IMR-90 (cell line): Measurements from ENCODE around the gene IGFBP1. TPM values are rescaled to one million over a fixed set of nuclear protein-coding genes. Genes with fewer than 3 reads are reported as not detected.

Experiments used
- ATAC-seq: fragments of 200-7000 bp; cut with Tn5 transposase; 2 replicates; pipeline ENCODE4 v1.9.1; 2020; ENCODE audit warnings: low read depth, mild to moderate bottlenecking, moderate library complexity
- BruUV-seq: library from RNA; stranded (reverse); fragments of 400-500 nt; replicated peaks from 2 replicates; lab custom pipeline; 2021; lab: Mats Ljungman, UMichigan
- CTCF ChIA-PET: fragments of 300-600 bp; formaldehyde crosslinking; extraction: SDS; loops from one replicate; lab custom pipeline; 2021; ENCODE audit warnings: antibody characterized with exemption; lab: Yijun Ruan, JAX
- POLR2A ChIA-PET: fragments of 300-600 bp; sonication (Branson Sonifier 250); formaldehyde crosslinking; loops from one replicate; lab custom pipeline; 2022; ENCODE audit warnings: antibody characterized with exemption; ENCODE audit not compliant: unreplicated experiment; lab: Charles Lee
- DNase-seq: peaks from one replicate; pipeline ENCODE4 v3.0.0; 2013
- H2AFZ ChIP-seq: replicated peaks from 2 replicates; pipeline ENCODE3; 2013; ENCODE audit warnings: low read length, mild to moderate bottlenecking; ENCODE audit not compliant: poor library complexity
- H2AK5ac ChIP-seq: 2 replicates; pipeline ENCODE4 v1.6.1; 2013; ENCODE audit warnings: low read depth, low read length, inconsistent platforms
- H2AK9ac ChIP-seq: replicated peaks from 2 replicates; pipeline ENCODE3; 2013; ENCODE audit warnings: mild to moderate bottlenecking, low read depth, low read length, moderate library complexity; ENCODE audit not compliant: poor library complexity
- H2BK120ac ChIP-seq: 2 replicates; pipeline ENCODE4 v1.6.1; 2013; ENCODE audit warnings: low read depth, low read length, inconsistent platforms
- H2BK15ac ChIP-seq: 3 replicates; pipeline ENCODE4 v1.6.1; 2013; ENCODE audit warnings: low read depth, low read length, inconsistent platforms
- H2BK20ac ChIP-seq: 2 replicates; pipeline ENCODE4 v1.6.1; 2013; ENCODE audit warnings: low read depth, mild to moderate bottlenecking, inconsistent platforms, low read length, moderate library complexity
- H2BK5ac ChIP-seq: 2 replicates; pipeline ENCODE4 v1.6.1; 2013; ENCODE audit warnings: mild to moderate bottlenecking, low read depth, low read length, inconsistent platforms; ENCODE audit not compliant: poor library complexity, severe bottlenecking
- H3K14ac ChIP-seq: replicated peaks from 2 replicates; pipeline ENCODE4 v1.6.1; 2013; ENCODE audit warnings: low read depth, low read length, inconsistent platforms
- H3K18ac ChIP-seq: 2 replicates; pipeline ENCODE4 v1.6.1; 2013; ENCODE audit warnings: low read depth, low read length, control low read depth
- H3K23ac ChIP-seq: 2 replicates; pipeline ENCODE4 v1.6.1; 2013; ENCODE audit warnings: low read depth, low read length, inconsistent platforms
- H3K27ac ChIP-seq: 2 replicates; pipeline ENCODE4 v1.5.1; 2013; ENCODE audit warnings: mild to moderate bottlenecking, control low read depth, low read length; ENCODE audit not compliant: insufficient read depth
- H3K27me3 ChIP-seq: 2 replicates; pipeline ENCODE4 v1.6.1; 2013; ENCODE audit warnings: low read length; ENCODE audit not compliant: control insufficient read depth, insufficient read depth
- H3K36me3 ChIP-seq: 2 replicates; pipeline ENCODE4 v1.6.1; 2013; ENCODE audit warnings: low read length, mixed read lengths; ENCODE audit not compliant: control insufficient read depth, insufficient read depth
- H3K4ac ChIP-seq: 2 replicates; pipeline ENCODE4 v1.6.1; 2013; ENCODE audit warnings: low read depth, low read length, inconsistent platforms
- H3K4me1 ChIP-seq: 2 replicates; pipeline ENCODE4 v1.6.1; 2013; ENCODE audit warnings: low read length, mixed read lengths; ENCODE audit not compliant: control insufficient read depth, insufficient read depth
- H3K4me2 ChIP-seq: 2 replicates; pipeline ENCODE4 v1.6.1; 2013; ENCODE audit warnings: low read depth, mild to moderate bottlenecking, control low read depth, low read length, moderate library complexity
- H3K4me3 ChIP-seq: 2 replicates; pipeline ENCODE4 v1.5.1; 2013; ENCODE audit warnings: low read depth, mild to moderate bottlenecking, control low read depth, low read length, moderate library complexity; ENCODE audit not compliant: insufficient read depth
- H3K56ac ChIP-seq: 2 replicates; pipeline ENCODE4 v1.6.1; 2013; ENCODE audit warnings: low read length, inconsistent platforms; ENCODE audit not compliant: insufficient read depth; ENCODE audit errors: extremely low read depth
- H3K79me1 ChIP-seq, 2 experiments: 2 replicates each; pipeline ENCODE4 v1.6.1; 2013; ENCODE audit warnings: low read length in 2 of 2, inconsistent platforms in 1 of 2, low read depth in 1 of 2
- H3K9ac ChIP-seq: 2 replicates; pipeline ENCODE4 v1.6.1; 2013; ENCODE audit warnings: low read depth, low read length, control low read depth
- H3K9me1 ChIP-seq: 2 replicates; pipeline ENCODE4 v1.6.1; 2013; ENCODE audit warnings: low read length, inconsistent platforms; ENCODE audit not compliant: insufficient read depth
- H3K9me3 ChIP-seq: 2 replicates; pipeline ENCODE4 v1.6.1; 2013; ENCODE audit warnings: low read length; ENCODE audit not compliant: control insufficient read depth, insufficient read depth
- H4K20me1 ChIP-seq: 2 replicates; pipeline ENCODE4 v1.6.1; 2013; ENCODE audit warnings: low read length, inconsistent platforms; ENCODE audit not compliant: insufficient read depth
- H4K5ac ChIP-seq: 2 replicates; pipeline ENCODE4 v1.6.1; 2013; ENCODE audit warnings: mild to moderate bottlenecking, low read depth, low read length, control low read depth
- H4K8ac ChIP-seq, 2 experiments: 2 replicates each; pipeline ENCODE4 v1.6.1; 2013; ENCODE audit warnings: low read depth in 2 of 2, low read length in 2 of 2, control low read depth in 1 of 2, inconsistent platforms in 1 of 2
- H4K91ac ChIP-seq: 2 replicates; pipeline ENCODE4 v1.6.1; 2013; ENCODE audit warnings: low read depth, low read length, inconsistent platforms; ENCODE audit not compliant: insufficient read depth
- BHLHE40 ChIP-seq: fragments of 150-350 bp; IDR thresholded peaks from 2 replicates; pipeline ENCODE4 v1.6.1; 2016; ENCODE audit warnings: mild to moderate bottlenecking, low read depth, low read length
- CEBPB ChIP-seq: IDR thresholded peaks from 2 replicates; pipeline ENCODE4 v1.6.1; 2012; ENCODE audit warnings: low read depth, low read length, improper control_type of control experiment
- CHD1 ChIP-seq: IDR thresholded peaks from 2 replicates; pipeline ENCODE4 v1.6.1; 2012; ENCODE audit warnings: low read depth, low read length, improper control_type of control experiment
- ELK1 ChIP-seq: fragments of 150-350 bp; IDR thresholded peaks from 2 replicates; pipeline ENCODE4 v1.6.1; 2016; ENCODE audit warnings: low read depth, mild to moderate bottlenecking, low read length, moderate library complexity, borderline replicate concordance
- FOS ChIP-seq: fragments of 150-350 bp; IDR thresholded peaks from 2 replicates; pipeline ENCODE4 v1.6.1; 2016; ENCODE audit warnings: low read depth, low read length
- MAFK ChIP-seq: IDR thresholded peaks from 2 replicates; pipeline ENCODE4 v1.6.1; 2012; ENCODE audit warnings: low read depth, low read length, improper control_type of control experiment
- MAZ ChIP-seq: IDR thresholded peaks from 2 replicates; pipeline ENCODE4 v1.6.1; 2012; ENCODE audit warnings: low read depth, mild to moderate bottlenecking, low read length, improper control_type of control experiment, moderate library complexity, borderline replicate concordance
- NFE2L2 ChIP-seq: fragments of 150-350 bp; IDR thresholded peaks from 2 replicates; pipeline ENCODE4 v1.6.1; 2016; ENCODE audit warnings: low read depth, mild to moderate bottlenecking, low read length
- POLR2A ChIP-seq: IDR thresholded peaks from 2 replicates; pipeline ENCODE4 v1.6.1; 2012; ENCODE audit warnings: mild to moderate bottlenecking, low read depth, low read length
- RAD21 ChIP-seq: IDR thresholded peaks from 2 replicates; pipeline ENCODE4 v1.6.1; 2012; ENCODE audit warnings: low read length, improper control_type of control experiment
- RCOR1 ChIP-seq: IDR thresholded peaks from 2 replicates; pipeline ENCODE4 v1.6.1; 2012; ENCODE audit warnings: mild to moderate bottlenecking, low read length, improper control_type of control experiment; ENCODE audit not compliant: insufficient replicate concordance
- SMC3 ChIP-seq: fragments of 150-350 bp; IDR thresholded peaks from 2 replicates; pipeline ENCODE4 v1.6.1; 2016; ENCODE audit warnings: low read depth, mild to moderate bottlenecking, antibody characterized with exemption, low read length, moderate library complexity
- WGBS, 2 experiments: methylation state at CpG; one replicate each; pipeline versions ENCODE4 v1.1.5 to v1.1.7; 2013; ENCODE audit warnings: missing lambda C conversion rate in 2 of 2; ENCODE audit not compliant: insufficient read length in 1 of 2; ENCODE audit errors: extremely low coverage in 2 of 2; 5-methylcytosine and 5-hydroxymethylcytosine counted together
- dilution Hi-C: fragments of 300-500 bp; cut with HindIII; formaldehyde crosslinking; loops from one replicate; pipeline ENCODE4 v1.14.3; 2018; ENCODE audit warnings: low sequenced_read_pairs; ENCODE audit not compliant: unreplicated experiment
- in situ Hi-C: fragments of 300-500 bp; cut with MboI; formaldehyde crosslinking; loops from 3 replicates; pipeline ENCODE4 v1.14.3; 2019; ENCODE audit warnings: low sequenced_read_pairs, inconsistent platforms, mixed read lengths
- intact Hi-C: fragments of 100-400 bp; cut with micrococcal nuclease; formaldehyde crosslinking; loops from 2 replicates; pipeline ENCODE4 v1.10.0; 2022
- polyA plus RNA-seq, 3 experiments: library from polyadenylated mRNA; depleted of rRNA; stranded (reverse); fragments of >200 nt; gene quantifications; 2 replicates each; pipeline ENCODE4 v1.2.3, GENCODE V29; 2012; ENCODE audit warnings: low replicate concordance in 1 of 3
- total RNA-seq: library from RNA; depleted of rRNA; stranded (reverse); fragments of >200 nt; gene quantifications from 2 replicates; pipeline ENCODE4 v1.2.3, GENCODE V29; 2012
- TF ChIP-seq, protein P1 (sequence below): conservative IDR thresholded peaks from 2 replicates; pipeline ENCODE4 v1.5.1; 2012; ENCODE audit warnings: mild to moderate bottlenecking, low read depth, low read length, improper control_type of control experiment
- TF ChIP-seq, protein P2 (sequence below): fragments of 150-350 bp; IDR thresholded peaks from 2 replicates; pipeline ENCODE4 v1.6.1; 2017; ENCODE audit warnings: mild to moderate bottlenecking, antibody characterized with exemption, low read length, low read depth

IGFBP1 gene
- total and polyA plus RNA-seq, 2 of the 4 experiments (the other 2 are of a cell fraction) = not detected

GRCh38 chr7:45924283-45924682 is 36.0 kb downstream of the IGFBP1 start (continued):
- TF ChIP-seq BHLHE40 = peak; percentile 24; the same call in 1 of the 2 replicates

GRCh38 chr7:45927721-45928120 is 39.4 kb downstream of the IGFBP1 start:
- no peak overlapping the region for H3K4ac ChIP-seq
- H3K4me2 ChIP-seq = no peak overlapping the region
- ChIA-PET CTCF (no interaction called here), POLR2A (no interaction called here)
- H3K14ac ChIP-seq = no peak overlapping the region
- H3K27ac ChIP-seq = no peak overlapping the region
- H2BK20ac ChIP-seq = no peak overlapping the region
- DNase-seq = no peak
- ATAC-seq = no peak
- TF ChIP-seq CEBPB (no peak), RCOR1 (no peak), NFE2L2 (no peak), RAD21 (no peak), BHLHE40 (no peak), FOS (no peak), CHD1 (no peak), POLR2A (no peak), MAFK (no peak), ELK1 (no peak), MAZ (no peak), SMC3 (no peak)
- TF ChIP-seq, protein P1, sequence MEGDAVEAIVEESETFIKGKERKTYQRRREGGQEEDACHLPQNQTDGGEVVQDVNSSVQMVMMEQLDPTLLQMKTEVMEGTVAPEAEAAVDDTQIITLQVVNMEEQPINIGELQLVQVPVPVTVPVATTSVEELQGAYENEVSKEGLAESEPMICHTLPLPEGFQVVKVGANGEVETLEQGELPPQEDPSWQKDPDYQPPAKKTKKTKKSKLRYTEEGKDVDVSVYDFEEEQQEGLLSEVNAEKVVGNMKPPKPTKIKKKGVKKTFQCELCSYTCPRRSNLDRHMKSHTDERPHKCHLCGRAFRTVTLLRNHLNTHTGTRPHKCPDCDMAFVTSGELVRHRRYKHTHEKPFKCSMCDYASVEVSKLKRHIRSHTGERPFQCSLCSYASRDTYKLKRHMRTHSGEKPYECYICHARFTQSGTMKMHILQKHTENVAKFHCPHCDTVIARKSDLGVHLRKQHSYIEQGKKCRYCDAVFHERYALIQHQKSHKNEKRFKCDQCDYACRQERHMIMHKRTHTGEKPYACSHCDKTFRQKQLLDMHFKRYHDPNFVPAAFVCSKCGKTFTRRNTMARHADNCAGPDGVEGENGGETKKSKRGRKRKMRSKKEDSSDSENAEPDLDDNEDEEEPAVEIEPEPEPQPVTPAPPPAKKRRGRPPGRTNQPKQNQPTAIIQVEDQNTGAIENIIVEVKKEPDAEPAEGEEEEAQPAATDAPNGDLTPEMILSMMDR = no peak
- TF ChIP-seq, protein P2, sequence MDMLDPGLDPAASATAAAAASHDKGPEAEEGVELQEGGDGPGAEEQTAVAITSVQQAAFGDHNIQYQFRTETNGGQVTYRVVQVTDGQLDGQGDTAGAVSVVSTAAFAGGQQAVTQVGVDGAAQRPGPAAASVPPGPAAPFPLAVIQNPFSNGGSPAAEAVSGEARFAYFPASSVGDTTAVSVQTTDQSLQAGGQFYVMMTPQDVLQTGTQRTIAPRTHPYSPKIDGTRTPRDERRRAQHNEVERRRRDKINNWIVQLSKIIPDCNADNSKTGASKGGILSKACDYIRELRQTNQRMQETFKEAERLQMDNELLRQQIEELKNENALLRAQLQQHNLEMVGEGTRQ = no peak
- WGBS, 2 experiments = no CpG with 5 or more reads among the region's 3 CpGs
- dilution Hi-C loops (no loop called here), in situ Hi-C loops (no loop called here), intact Hi-C loops (loop anchor here (10.0 kb wide), 2 partner anchors 107 to 527 kb away; no protein-coding TSS in a partner anchor)
- no peak overlapping the region for H4K91ac ChIP-seq
- peaks cover 2% of the 10 kb centered on the region; the same call in 1 of the 2 replicates for H3K9me3 ChIP-seq
- H3K79me1 ChIP-seq = no peaks in the 10 kb centered on the region
- no peaks in the 10 kb centered on the region for H4K20me1 ChIP-seq
- H3K56ac ChIP-seq = no peak overlapping the region
- no peak overlapping the region for H2BK15ac ChIP-seq
- no peak overlapping the region for H4K5ac ChIP-seq
- H3K9me1 ChIP-seq = peaks cover 11% of the 10 kb centered on the region
- H2AK5ac ChIP-seq = no peak overlapping the region
- H3K18ac ChIP-seq = no peak overlapping the region
- no peak overlapping the region for H3K4me3 ChIP-seq
- H3K27me3 ChIP-seq = no peaks in the 10 kb centered on the region
- H2AFZ ChIP-seq = no peak overlapping the region
- H2BK120ac ChIP-seq = no peak overlapping the region
- no peak overlapping the region for H3K23ac ChIP-seq
- no TSS peak for BruUV-seq
- H2BK5ac ChIP-seq = no peak overlapping the region
- H3K9ac ChIP-seq = no peak overlapping the region
- no peak overlapping the region for H2AK9ac ChIP-seq
- H4K8ac ChIP-seq = no peak overlapping the region
- H3K36me3 ChIP-seq = no peaks in the 10 kb centered on the region
- H3K4me1 ChIP-seq = peaks cover 8% of the 10 kb centered on the region; the same call in 1 of the 2 replicates
